ENCODE results near the gene ADAMTSL3.

DNA sequence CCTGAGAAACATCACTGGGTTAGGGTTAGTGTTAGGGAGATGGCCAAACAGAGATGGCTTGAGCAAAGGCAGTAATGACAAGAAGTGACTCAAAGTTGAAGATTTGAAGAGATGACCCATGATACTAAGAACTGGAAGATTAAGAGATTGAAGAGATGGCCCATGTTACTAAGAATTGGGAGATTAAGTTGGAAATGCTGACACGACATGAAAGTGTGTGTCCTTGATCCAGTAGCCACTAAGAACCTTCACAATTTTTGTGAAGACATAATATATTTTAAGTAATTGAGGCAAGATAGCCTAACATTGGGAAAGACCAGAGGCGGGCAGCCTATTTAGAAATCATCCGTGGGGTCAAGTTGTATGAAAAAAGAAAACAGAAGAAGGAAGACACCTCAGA is 239.4 kb downstream of the ADAMTSL3 start:
- TF ChIP-seq, protein P1, sequence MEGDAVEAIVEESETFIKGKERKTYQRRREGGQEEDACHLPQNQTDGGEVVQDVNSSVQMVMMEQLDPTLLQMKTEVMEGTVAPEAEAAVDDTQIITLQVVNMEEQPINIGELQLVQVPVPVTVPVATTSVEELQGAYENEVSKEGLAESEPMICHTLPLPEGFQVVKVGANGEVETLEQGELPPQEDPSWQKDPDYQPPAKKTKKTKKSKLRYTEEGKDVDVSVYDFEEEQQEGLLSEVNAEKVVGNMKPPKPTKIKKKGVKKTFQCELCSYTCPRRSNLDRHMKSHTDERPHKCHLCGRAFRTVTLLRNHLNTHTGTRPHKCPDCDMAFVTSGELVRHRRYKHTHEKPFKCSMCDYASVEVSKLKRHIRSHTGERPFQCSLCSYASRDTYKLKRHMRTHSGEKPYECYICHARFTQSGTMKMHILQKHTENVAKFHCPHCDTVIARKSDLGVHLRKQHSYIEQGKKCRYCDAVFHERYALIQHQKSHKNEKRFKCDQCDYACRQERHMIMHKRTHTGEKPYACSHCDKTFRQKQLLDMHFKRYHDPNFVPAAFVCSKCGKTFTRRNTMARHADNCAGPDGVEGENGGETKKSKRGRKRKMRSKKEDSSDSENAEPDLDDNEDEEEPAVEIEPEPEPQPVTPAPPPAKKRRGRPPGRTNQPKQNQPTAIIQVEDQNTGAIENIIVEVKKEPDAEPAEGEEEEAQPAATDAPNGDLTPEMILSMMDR (IDR thresholded peaks at IDR 0.05), result no peak
- no peak for TF ChIP-seq SIN3A (IDR thresholded peaks at IDR 0.05; ENCODE audit: borderline replicate concordance, low read depth, low read length)
- no peak for TF ChIP-seq FOSL2 (IDR thresholded peaks at IDR 0.05; ENCODE audit: borderline replicate concordance, low read depth)
- no peak for TF ChIP-seq POLR2AphosphoS5 (IDR thresholded peaks at IDR 0.05; ENCODE audit: low read depth, low read length)
- TF ChIP-seq NRF1 (IDR thresholded peaks at IDR 0.05; ENCODE audit: low read depth, low read length), result no peak
- no peak for TF ChIP-seq MXI1 (IDR thresholded peaks at IDR 0.05; ENCODE audit: low read depth, low read length)
- TF ChIP-seq USF1 (IDR thresholded peaks at IDR 0.05; ENCODE audit: borderline replicate concordance, low read depth), result no peak
- TF ChIP-seq MEF2A (IDR thresholded peaks at IDR 0.05; ENCODE audit: borderline replicate concordance, low read depth), result no peak

Measured in SK-N-SH (cell line).